HEK293 (cell line): Measurements from ENCODE around the gene GLCE.

Experiments used
- CTCF ChIP-seq: fragments of 450-650 bp; formaldehyde crosslinking; IDR thresholded peaks from 2 replicates; pipeline ENCODE4 v1.5.1; 2016; ENCODE audit warnings: missing biosample characterization, missing genetic modification characterization
- YY1 ChIP-seq: fragments of 450-650 bp; formaldehyde crosslinking; IDR thresholded peaks from 2 replicates; pipeline ENCODE4 v1.5.1; 2018; ENCODE audit warnings: missing biosample characterization, missing genetic modification characterization
- ZBTB48 ChIP-seq: fragments of 450-650 bp; formaldehyde crosslinking; IDR thresholded peaks from 2 replicates; pipeline ENCODE4 v1.5.1; 2016; ENCODE audit warnings: missing biosample characterization, missing genetic modification characterization
- ZFP3 ChIP-seq: fragments of 450-650 bp; formaldehyde crosslinking; IDR thresholded peaks from 2 replicates; pipeline ENCODE4 v1.5.1; 2016; ENCODE audit warnings: low read depth, missing biosample characterization, missing genetic modification characterization
- ZNF184 ChIP-seq: fragments of 450-650 bp; IDR thresholded peaks from 2 replicates; pipeline ENCODE4 v1.5.1; 2018; ENCODE audit warnings: missing biosample characterization, mild to moderate bottlenecking, missing genetic modification characterization
- ZNF221 ChIP-seq: fragments of 450-650 bp; formaldehyde crosslinking; IDR thresholded peaks from 2 replicates; pipeline ENCODE4 v1.5.1; 2017; ENCODE audit warnings: missing biosample characterization, missing genetic modification characterization, borderline replicate concordance
- ZNF341 ChIP-seq: fragments of 450-650 bp; formaldehyde crosslinking; IDR thresholded peaks from 2 replicates; pipeline ENCODE4; 2016; ENCODE audit warnings: low read depth, missing biosample characterization, missing genetic modification characterization
- ZNF510 ChIP-seq: fragments of 450-650 bp; formaldehyde crosslinking; IDR thresholded peaks from 2 replicates; pipeline ENCODE4 v1.5.1; 2018; ENCODE audit warnings: mild to moderate bottlenecking, missing genetic modification characterization, missing biosample characterization; ENCODE audit not compliant: insufficient replicate concordance
- ZNF549 ChIP-seq: fragments of 450-650 bp; IDR thresholded peaks from 2 replicates; pipeline ENCODE4 v1.5.1; 2018; ENCODE audit warnings: missing biosample characterization, missing genetic modification characterization, mild to moderate bottlenecking, inconsistent platforms, moderate library complexity
- ZNF558 ChIP-seq: fragments of 450-650 bp; formaldehyde crosslinking; IDR thresholded peaks from 2 replicates; pipeline ENCODE4 v1.5.1; 2016; ENCODE audit warnings: missing biosample characterization, missing genetic modification characterization
- ZNF792 ChIP-seq: fragments of 450-650 bp; formaldehyde crosslinking; IDR thresholded peaks from 2 replicates; pipeline ENCODE4 v1.5.1; 2016; ENCODE audit warnings: missing biosample characterization, missing genetic modification characterization
- TF ChIP-seq, protein P1 (sequence below): fragments of 450-650 bp; formaldehyde crosslinking; IDR thresholded peaks from 2 replicates; pipeline ENCODE4 v1.5.1; 2016; ENCODE audit warnings: missing biosample characterization, missing genetic modification characterization
- TF ChIP-seq, protein P2 (sequence below): fragments of 450-650 bp; formaldehyde crosslinking; IDR thresholded peaks from 2 replicates; pipeline ENCODE4 v1.5.1; 2016; ENCODE audit warnings: missing biosample characterization, missing genetic modification characterization
- TF ChIP-seq, protein P3 (sequence below): fragments of 450-650 bp; formaldehyde crosslinking; IDR thresholded peaks from 2 replicates; pipeline ENCODE4 v1.5.1; 2016; ENCODE audit warnings: missing biosample characterization, missing genetic modification characterization, low read depth

- no peak for TF ChIP-seq ZNF510
- TF ChIP-seq ZNF558 (tag by site-specific recombination): no peak
- no peak for TF ChIP-seq YY1 (tag by site-specific recombination)
- TF ChIP-seq CTCF: no peak
- TF ChIP-seq ZNF792: no peak
- no peak for TF ChIP-seq ZNF549 (tag by site-specific recombination)
- TF ChIP-seq ZFP3 (tag by site-specific recombination): no peak
- TF ChIP-seq, protein P1, sequence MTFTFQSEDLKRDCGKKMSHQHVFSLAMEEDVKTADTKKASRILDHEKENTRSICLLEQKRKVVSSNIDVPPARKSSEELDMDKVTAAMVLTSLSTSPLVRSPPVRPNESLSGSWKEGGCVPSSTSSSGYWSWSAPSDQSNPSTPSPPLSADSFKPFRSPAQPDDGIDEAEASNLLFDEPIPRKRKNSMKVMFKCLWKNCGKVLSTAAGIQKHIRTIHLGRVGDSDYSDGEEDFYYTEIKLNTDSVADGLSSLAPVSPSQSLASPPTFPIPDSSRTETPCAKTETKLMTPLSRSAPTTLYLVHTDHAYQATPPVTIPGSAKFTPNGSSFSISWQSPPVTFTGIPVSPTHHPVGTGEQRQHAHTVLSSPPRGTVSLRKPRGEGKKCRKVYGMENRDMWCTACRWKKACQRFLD (tag by site-specific recombination): no peak
- TF ChIP-seq, protein P2, sequence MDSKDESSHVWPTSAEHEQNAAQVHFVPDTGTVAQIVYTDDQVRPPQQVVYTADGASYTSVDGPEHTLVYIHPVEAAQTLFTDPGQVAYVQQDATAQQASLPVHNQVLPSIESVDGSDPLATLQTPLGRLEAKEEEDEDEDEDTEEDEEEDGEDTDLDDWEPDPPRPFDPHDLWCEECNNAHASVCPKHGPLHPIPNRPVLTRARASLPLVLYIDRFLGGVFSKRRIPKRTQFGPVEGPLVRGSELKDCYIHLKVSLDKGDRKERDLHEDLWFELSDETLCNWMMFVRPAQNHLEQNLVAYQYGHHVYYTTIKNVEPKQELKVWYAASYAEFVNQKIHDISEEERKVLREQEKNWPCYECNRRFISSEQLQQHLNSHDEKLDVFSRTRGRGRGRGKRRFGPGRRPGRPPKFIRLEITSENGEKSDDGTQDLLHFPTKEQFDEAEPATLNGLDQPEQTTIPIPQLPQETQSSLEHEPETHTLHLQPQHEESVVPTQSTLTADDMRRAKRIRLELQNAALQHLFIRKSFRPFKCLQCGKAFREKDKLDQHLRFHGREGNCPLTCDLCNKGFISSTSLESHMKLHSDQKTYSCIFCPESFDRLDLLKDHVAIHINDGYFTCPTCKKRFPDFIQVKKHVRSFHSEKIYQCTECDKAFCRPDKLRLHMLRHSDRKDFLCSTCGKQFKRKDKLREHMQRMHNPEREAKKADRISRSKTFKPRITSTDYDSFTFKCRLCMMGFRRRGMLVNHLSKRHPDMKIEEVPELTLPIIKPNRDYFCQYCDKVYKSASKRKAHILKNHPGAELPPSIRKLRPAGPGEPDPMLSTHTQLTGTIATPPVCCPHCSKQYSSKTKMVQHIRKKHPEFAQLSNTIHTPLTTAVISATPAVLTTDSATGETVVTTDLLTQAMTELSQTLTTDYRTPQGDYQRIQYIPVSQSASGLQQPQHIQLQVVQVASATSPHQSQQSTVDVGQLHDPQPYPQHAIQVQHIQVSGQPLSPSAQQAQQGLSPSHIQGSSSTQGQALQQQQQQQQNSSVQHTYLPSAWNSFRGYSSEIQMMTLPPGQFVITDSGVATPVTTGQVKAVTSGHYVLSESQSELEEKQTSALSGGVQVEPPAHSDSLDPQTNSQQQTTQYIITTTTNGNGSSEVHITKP: no peak
- TF ChIP-seq ZBTB48 (tag by site-specific recombination): no peak
- TF ChIP-seq, protein P3, sequence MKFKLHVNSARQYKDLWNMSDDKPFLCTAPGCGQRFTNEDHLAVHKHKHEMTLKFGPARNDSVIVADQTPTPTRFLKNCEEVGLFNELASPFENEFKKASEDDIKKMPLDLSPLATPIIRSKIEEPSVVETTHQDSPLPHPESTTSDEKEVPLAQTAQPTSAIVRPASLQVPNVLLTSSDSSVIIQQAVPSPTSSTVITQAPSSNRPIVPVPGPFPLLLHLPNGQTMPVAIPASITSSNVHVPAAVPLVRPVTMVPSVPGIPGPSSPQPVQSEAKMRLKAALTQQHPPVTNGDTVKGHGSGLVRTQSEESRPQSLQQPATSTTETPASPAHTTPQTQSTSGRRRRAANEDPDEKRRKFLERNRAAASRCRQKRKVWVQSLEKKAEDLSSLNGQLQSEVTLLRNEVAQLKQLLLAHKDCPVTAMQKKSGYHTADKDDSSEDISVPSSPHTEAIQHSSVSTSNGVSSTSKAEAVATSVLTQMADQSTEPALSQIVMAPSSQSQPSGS: no peak
- no peak for TF ChIP-seq ZNF184 (tag by site-specific recombination)
- no peak for TF ChIP-seq ZNF221
- TF ChIP-seq ZNF341 (tag by site-specific recombination): no peak
These were observed 40.6 kb upstream of the GLCE start for GRCh38 chr15:69119683-69120395.
